Measurements from ENCODE around the gene ADGRB3.

ADGRB3 gene

DNA sequence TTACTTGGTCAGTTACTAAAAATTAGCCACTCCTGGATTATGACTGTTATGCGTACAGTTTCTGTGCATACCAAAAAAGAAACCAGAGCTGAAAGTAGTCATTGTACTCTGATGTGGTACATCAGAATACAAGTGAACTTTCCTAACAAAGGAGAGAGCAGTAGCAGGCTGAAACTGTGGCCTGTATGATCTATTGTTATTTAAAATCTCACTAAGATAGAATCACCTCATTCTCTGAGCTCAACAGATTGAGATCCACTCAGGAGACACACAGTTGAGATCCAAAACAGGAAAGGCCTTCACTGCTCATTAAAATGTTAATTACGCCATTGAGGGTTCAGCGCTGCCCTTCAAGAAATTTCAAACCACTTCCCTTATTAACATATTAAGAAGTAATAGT is 585.3 kb downstream of the ADGRB3 start:
- Histone ChIP-seq H3K27me3 (ENCODE audit: insufficient read depth, low read length) (no peaks in the 10 kb centered on the region), H3K4me2 (ENCODE audit: low read length) (no peak overlapping the region), H3K4me1 (ENCODE audit: insufficient read depth, low read length, severe bottlenecking) (no peaks in the 10 kb centered on the region), H4K20me1 (ENCODE audit: insufficient read depth, low read length) (no peaks in the 10 kb centered on the region), H3K9ac (ENCODE audit: low read length) (no peak overlapping the region), H3K36me3 (ENCODE audit: insufficient read depth, low read length) (no peaks in the 10 kb centered on the region), H3F3A (ENCODE audit: insufficient read depth, low read length) (no peaks in the 10 kb centered on the region), H2AFZ (ENCODE audit: low read length) (no peak overlapping the region), H3K9me2 (ENCODE audit: low read depth, low read length) (no peaks in the 10 kb centered on the region), H3K9me3 (ENCODE audit: low read length) (no peaks in the 10 kb centered on the region), H3K4me3 (ENCODE audit: low read depth, low read length, poor library complexity, severe bottlenecking) (no peak overlapping the region), H3K79me2 (ENCODE audit: insufficient read depth, low read length) (no peaks in the 10 kb centered on the region), H3K27ac (ENCODE audit: low read depth, low read length, poor library complexity, severe bottlenecking) (no peak overlapping the region)
- TF ChIP-seq, protein P1, sequence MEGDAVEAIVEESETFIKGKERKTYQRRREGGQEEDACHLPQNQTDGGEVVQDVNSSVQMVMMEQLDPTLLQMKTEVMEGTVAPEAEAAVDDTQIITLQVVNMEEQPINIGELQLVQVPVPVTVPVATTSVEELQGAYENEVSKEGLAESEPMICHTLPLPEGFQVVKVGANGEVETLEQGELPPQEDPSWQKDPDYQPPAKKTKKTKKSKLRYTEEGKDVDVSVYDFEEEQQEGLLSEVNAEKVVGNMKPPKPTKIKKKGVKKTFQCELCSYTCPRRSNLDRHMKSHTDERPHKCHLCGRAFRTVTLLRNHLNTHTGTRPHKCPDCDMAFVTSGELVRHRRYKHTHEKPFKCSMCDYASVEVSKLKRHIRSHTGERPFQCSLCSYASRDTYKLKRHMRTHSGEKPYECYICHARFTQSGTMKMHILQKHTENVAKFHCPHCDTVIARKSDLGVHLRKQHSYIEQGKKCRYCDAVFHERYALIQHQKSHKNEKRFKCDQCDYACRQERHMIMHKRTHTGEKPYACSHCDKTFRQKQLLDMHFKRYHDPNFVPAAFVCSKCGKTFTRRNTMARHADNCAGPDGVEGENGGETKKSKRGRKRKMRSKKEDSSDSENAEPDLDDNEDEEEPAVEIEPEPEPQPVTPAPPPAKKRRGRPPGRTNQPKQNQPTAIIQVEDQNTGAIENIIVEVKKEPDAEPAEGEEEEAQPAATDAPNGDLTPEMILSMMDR (IDR thresholded peaks at IDR 0.05; ENCODE audit: low read length) = no peak
- TF ChIP-seq EZH2 (IDR thresholded peaks at IDR 0.05; ENCODE audit: borderline replicate concordance, low read length) = no peak

DNA sequence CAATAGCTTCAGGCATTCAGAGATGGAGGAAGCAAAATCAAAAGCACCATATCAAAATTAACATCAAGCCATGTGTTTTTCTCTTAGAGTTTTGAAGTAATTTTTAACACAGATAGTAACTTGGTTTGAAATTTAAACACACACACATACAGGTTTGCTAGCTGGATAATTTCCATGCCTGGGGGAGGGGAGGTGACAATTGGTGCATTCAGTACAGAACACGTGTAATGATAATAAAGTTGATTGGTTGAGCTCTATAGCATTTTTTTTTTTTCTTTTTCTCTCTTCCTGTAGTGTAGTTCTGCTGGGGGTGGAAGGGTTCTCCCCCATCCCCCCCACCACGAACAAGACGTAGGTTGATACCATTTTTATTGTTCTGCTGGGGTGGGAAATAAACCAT is 596.9 kb downstream of the ADGRB3 start:
- Histone ChIP-seq H3K27ac (ENCODE audit: low read depth, low read length, poor library complexity, severe bottlenecking) (no peak overlapping the region), H3K4me1 (ENCODE audit: insufficient read depth, low read length, severe bottlenecking) (no peaks in the 10 kb centered on the region), H3F3A (ENCODE audit: insufficient read depth, low read length) (no peaks in the 10 kb centered on the region), H2AFZ (ENCODE audit: low read length) (no peak overlapping the region), H3K4me3 (ENCODE audit: low read depth, low read length, poor library complexity, severe bottlenecking) (no peak overlapping the region), H3K4me2 (ENCODE audit: low read length) (no peak overlapping the region), H3K79me2 (ENCODE audit: insufficient read depth, low read length) (no peaks in the 10 kb centered on the region), H3K9ac (ENCODE audit: low read length) (no peak overlapping the region), H3K27me3 (ENCODE audit: insufficient read depth, low read length) (no peaks in the 10 kb centered on the region), H3K9me2 (ENCODE audit: low read depth, low read length) (no peaks in the 10 kb centered on the region), H3K36me3 (ENCODE audit: insufficient read depth, low read length) (no peaks in the 10 kb centered on the region), H4K20me1 (ENCODE audit: insufficient read depth, low read length) (no peaks in the 10 kb centered on the region), H3K9me3 (ENCODE audit: low read length) (no peaks in the 10 kb centered on the region)
- TF ChIP-seq EZH2 (IDR thresholded peaks at IDR 0.05; ENCODE audit: borderline replicate concordance, low read length) = no peak
- TF ChIP-seq, protein P1 (IDR thresholded peaks at IDR 0.05; ENCODE audit: low read length) = no peak

DNA sequence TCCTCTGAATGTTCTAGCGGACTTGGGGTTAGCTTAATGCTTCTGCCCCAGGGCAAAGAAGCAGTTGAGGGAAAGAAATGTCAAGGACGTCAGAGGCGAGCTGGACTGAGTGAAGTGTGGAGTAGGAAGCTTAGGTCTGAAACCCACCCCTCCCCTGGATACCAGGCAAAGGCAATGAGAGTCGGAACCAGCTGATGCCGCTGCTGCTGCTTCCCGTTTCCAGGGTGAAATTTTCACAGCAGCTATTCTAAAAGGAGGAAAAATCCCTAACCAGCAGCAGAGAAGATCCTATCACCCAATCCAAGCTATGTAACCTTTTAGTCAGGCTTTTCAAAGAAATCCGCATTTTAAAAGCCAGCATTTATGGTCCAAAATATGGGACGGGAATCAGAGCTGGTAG is 597.4 kb downstream of the ADGRB3 start:
- H3K27me3 ChIP-seq (ENCODE audit: insufficient read depth, low read length) = no peaks in the 10 kb centered on the region
- TF ChIP-seq, protein P1 (IDR thresholded peaks at IDR 0.05; ENCODE audit: low read length) = no peak
- H3K4me2 ChIP-seq (ENCODE audit: low read length) = no peak overlapping the region
- no peaks in the 10 kb centered on the region for H4K20me1 ChIP-seq (ENCODE audit: insufficient read depth, low read length)
- H3K9me3 ChIP-seq (ENCODE audit: low read length) = no peaks in the 10 kb centered on the region
- H3K4me3 ChIP-seq (ENCODE audit: low read depth, low read length, poor library complexity, severe bottlenecking) = no peak overlapping the region
- H3K79me2 ChIP-seq (ENCODE audit: insufficient read depth, low read length) = no peaks in the 10 kb centered on the region
- no peak overlapping the region for H3K27ac ChIP-seq (ENCODE audit: low read depth, low read length, poor library complexity, severe bottlenecking)
- H3F3A ChIP-seq (ENCODE audit: insufficient read depth, low read length) = no peaks in the 10 kb centered on the region
- no peaks in the 10 kb centered on the region for H3K9me2 ChIP-seq (ENCODE audit: low read depth, low read length)
- no peak overlapping the region for H2AFZ ChIP-seq (ENCODE audit: low read length)
- H3K36me3 ChIP-seq (ENCODE audit: insufficient read depth, low read length) = no peaks in the 10 kb centered on the region
- H3K9ac ChIP-seq (ENCODE audit: low read length) = no peak overlapping the region
- no peaks in the 10 kb centered on the region for H3K4me1 ChIP-seq (ENCODE audit: insufficient read depth, low read length, severe bottlenecking)
